ENCODE data around the gene DRD3.

The DRD3 gene

DNA sequence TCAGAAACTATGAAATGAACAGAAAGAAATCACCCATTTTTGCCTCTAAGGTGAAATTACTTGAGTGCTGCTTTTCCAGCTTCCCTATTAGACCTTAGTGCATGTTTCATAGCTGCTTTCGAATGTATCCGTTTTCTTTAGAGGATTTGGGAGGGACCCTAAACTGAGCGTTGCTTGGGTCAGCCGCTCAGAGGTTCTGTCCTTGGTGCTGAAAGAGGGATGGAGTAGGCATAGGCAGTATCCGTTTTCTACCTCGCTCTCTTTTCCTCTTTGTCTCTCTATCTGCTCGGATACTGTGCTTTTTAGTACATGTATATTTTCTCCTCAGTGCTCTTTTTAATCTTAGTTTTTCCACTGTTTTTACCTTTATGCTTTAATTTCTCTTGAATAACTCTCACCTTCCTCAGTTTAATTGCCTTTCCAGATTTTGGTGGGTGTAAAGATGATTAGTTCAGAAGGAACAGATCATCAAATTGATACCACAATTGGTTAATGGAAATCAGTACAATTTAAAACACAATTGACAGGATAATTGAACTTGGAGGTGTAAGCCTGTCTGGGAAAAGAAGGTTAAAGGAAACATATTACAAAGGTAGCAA lies at the start of gene DRD3:
Gene DRD3 (minus strand): TSS at position 283 of the 599 bp plus-strand sequence. CDS start 7,060 bp downstream, outside the sequence.
- Histone ChIP-seq H3K4me3 (ENCODE audit: low read length in 2 of 2) (no peak within 1 kb of the TSS), H3K9me3 (ENCODE audit: control insufficient read depth in 2 of 2, low read length in 2 of 2) (no peaks in the 10 kb centered on the region), H3K27me3 (ENCODE audit: control insufficient read depth in 1 of 2, insufficient read depth in 2 of 2, low read length in 2 of 2) (no peaks in the 10 kb centered on the region), H3K27ac (ENCODE audit: low read length) (no peak within 1 kb of the TSS), H3K9ac (ENCODE audit: low read length in 2 of 2) (no peak within 1 kb of the TSS), H3K36me3 (ENCODE audit: control insufficient read depth in 2 of 2, insufficient read depth in 2 of 2, low read length in 2 of 2) (no peaks in the 10 kb centered on the region), H3K4me1 (ENCODE audit: control insufficient read depth, insufficient read depth, low read length) (no peaks in the 10 kb centered on the region)

DNA sequence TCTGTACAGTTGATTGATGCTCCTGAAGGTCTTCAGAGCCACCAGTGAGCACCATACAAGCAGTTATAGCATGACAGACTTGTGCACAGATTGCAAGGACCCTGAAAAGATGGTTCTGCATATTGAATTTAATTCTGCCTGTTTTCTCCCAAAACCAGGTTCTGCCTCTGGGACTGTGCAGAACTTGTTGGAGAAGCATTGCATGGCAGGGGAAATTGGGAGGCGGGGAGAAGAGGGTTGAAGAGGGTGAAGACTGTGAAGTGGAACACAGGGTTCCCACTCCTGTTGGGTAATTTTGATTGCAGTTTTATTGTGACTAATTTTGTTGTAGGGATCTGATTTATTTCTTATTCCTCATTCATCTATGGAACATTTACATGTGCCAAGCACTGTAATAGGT lies 48.2 kb upstream of the DRD3 start:
- Histone ChIP-seq H3K9ac (ENCODE audit: low read length in 2 of 2) (no peak overlapping the region), H3K27ac (ENCODE audit: low read length) (no peak overlapping the region), H3K4me1 (ENCODE audit: control insufficient read depth, insufficient read depth, low read length) (no peaks in the 10 kb centered on the region)

DNA sequence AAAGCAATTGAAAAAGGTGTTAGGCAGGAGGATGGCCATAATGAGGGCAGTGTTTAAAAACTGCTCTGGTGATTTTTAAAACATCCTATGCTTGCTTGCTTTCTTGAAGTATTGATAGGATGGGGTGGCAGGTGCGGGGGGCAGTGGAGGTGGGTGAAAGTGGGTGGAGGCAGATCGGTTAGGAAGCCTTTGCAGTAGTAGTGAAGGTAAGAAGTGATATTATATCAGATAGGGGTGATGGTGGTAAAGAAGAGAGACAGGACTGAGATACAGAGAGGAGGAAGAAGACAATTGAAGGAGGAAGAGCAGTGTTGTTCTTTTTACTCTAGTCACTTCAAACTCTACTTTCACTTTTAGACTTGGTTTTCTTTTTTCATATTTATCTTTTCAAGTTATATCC lies 47.5 kb upstream of the DRD3 start:
- Histone ChIP-seq H3K4me1 (ENCODE audit: control insufficient read depth, insufficient read depth, low read length) (no peaks in the 10 kb centered on the region), H3K9ac (ENCODE audit: low read length in 2 of 2) (no peak overlapping the region), H3K27ac (ENCODE audit: low read length) (no peak overlapping the region), H3K4me3 (ENCODE audit: low read length in 2 of 2) (no peak overlapping the region), H3K27me3 (ENCODE audit: control insufficient read depth in 1 of 2, insufficient read depth in 2 of 2, low read length in 2 of 2) (no peaks in the 10 kb centered on the region), H3K36me3 (ENCODE audit: control insufficient read depth in 2 of 2, insufficient read depth in 2 of 2, low read length in 2 of 2) (no peaks in the 10 kb centered on the region), H3K9me3 (ENCODE audit: control insufficient read depth in 2 of 2, low read length in 2 of 2) (peaks cover 4 to 11% of the 10 kb centered on the region in 2 donors)

More for the DNA sequence above, 48.2 kb upstream of the DRD3 start:
- Histone ChIP-seq H3K36me3 (ENCODE audit: control insufficient read depth in 2 of 2, insufficient read depth in 2 of 2, low read length in 2 of 2) (no peaks in the 10 kb centered on the region), H3K9me3 (ENCODE audit: control insufficient read depth in 2 of 2, low read length in 2 of 2) (peaks cover 4 to 11% of the 10 kb centered on the region in 2 donors), H3K27me3 (ENCODE audit: control insufficient read depth in 1 of 2, insufficient read depth in 2 of 2, low read length in 2 of 2) (no peaks in the 10 kb centered on the region), H3K4me3 (ENCODE audit: low read length in 2 of 2) (no peak overlapping the region)

DNA sequence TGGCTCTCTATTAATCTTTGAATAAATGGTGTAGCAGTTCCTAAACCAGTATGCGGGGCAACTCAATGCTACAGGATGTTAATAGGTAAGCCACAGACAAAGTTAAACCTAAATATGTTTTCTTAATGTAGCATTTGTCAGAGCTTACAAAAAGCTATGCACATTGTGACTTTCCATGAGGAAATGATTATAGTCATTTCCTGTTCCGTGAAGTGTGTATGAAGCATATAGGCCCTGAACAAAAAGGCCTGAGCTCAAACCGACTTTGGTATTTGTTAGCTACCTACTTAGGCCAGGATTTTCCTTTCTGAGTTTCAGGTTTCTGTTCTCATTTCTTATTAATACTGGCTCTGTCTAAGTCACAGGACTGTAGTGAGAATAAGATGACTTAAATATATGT lies 44.3 kb upstream of the DRD3 start:
- no peaks in the 10 kb centered on the region for H3K4me1 ChIP-seq (ENCODE audit: control insufficient read depth, insufficient read depth, low read length)
- H3K9ac ChIP-seq (ENCODE audit: low read length in 2 of 2), result no peak overlapping the region
- H3K9me3 ChIP-seq (ENCODE audit: control insufficient read depth in 2 of 2, low read length in 2 of 2), result peaks cover 4 to 11% of the 10 kb centered on the region in 2 donors
- no peak overlapping the region for H3K27ac ChIP-seq (ENCODE audit: low read length)
- no peaks in the 10 kb centered on the region for H3K36me3 ChIP-seq (ENCODE audit: control insufficient read depth in 2 of 2, insufficient read depth in 2 of 2, low read length in 2 of 2)
- H3K4me3 ChIP-seq (ENCODE audit: low read length in 2 of 2), result no peak overlapping the region
- H3K27me3 ChIP-seq (ENCODE audit: control insufficient read depth in 1 of 2, insufficient read depth in 2 of 2, low read length in 2 of 2), result no peaks in the 10 kb centered on the region

DNA sequence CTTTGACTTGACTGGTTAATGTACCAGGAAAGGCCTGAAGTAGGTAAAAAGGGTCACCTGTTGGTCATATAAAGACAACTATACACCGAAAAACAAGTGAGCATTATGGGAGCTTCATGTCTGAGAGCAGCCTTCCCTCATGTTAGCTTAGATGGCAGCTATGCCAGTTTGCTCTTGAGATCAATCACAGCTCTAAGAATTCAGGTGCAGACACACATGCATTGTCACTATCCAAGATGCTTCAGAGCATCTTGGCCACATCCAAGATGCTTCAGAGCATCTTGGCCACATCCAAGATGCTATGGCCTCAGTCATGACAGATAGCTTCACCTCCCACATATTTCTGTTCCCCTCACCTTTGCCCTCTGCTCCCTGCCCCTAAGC lies 43.0 kb upstream of the DRD3 start:
- H3K27ac ChIP-seq (ENCODE audit: low read length), result no peak overlapping the region
- no peaks in the 10 kb centered on the region for H3K27me3 ChIP-seq (ENCODE audit: control insufficient read depth in 1 of 2, insufficient read depth in 2 of 2, low read length in 2 of 2)
- H3K36me3 ChIP-seq (ENCODE audit: control insufficient read depth in 2 of 2, insufficient read depth in 2 of 2, low read length in 2 of 2), result no peaks in the 10 kb centered on the region
- no peak overlapping the region for H3K4me3 ChIP-seq (ENCODE audit: low read length in 2 of 2)
- peaks cover 4 to 11% of the 10 kb centered on the region in 2 donors for H3K9me3 ChIP-seq (ENCODE audit: control insufficient read depth in 2 of 2, low read length in 2 of 2)
- no peak overlapping the region for H3K9ac ChIP-seq (ENCODE audit: low read length in 2 of 2)
- no peaks in the 10 kb centered on the region for H3K4me1 ChIP-seq (ENCODE audit: control insufficient read depth, insufficient read depth, low read length)

DNA sequence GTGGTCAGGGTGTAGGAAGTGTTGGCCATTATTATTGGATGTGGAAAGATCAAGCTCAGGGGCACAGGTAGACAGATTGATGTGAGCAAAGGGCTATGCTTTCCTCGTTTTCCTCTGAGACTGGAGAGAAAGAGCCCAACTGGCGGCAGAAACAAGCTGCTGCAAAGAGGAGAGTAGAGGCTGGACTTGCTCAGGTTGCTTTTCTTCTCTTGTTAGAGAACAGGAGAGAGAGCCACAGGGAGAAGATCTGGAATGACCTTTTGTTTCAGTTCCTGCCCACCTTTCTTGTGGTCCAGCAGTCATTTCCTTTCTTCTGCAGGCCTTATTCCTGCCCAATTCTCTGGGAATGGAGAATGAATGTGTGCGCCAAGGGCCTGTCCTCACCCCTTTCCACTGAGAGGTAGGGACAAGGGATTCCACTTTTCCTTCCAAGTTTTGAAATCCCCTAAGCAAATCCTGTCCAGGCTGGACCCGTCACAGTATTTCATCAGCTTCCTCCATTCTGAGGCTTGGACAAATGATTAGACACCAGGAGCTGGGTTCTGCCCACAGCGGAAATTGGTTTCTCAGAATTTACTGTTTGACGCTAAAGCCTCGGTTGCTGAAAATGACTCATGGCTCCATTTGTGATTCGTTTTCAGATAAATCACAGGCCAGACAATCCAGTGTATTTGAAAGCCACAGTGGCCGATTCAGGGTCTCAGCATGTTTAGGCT lies 42.5 kb upstream of the DRD3 start:
- H3K4me3 ChIP-seq (ENCODE audit: low read length in 2 of 2), result no peak overlapping the region
- H3K36me3 ChIP-seq (ENCODE audit: control insufficient read depth in 2 of 2, insufficient read depth in 2 of 2, low read length in 2 of 2), result no peaks in the 10 kb centered on the region
- H3K9me3 ChIP-seq (ENCODE audit: control insufficient read depth in 2 of 2, low read length in 2 of 2), result peaks cover 4 to 11% of the 10 kb centered on the region in 2 donors
- H3K4me1 ChIP-seq (ENCODE audit: control insufficient read depth, insufficient read depth, low read length), result no peaks in the 10 kb centered on the region
- H3K27me3 ChIP-seq (ENCODE audit: control insufficient read depth in 1 of 2, insufficient read depth in 2 of 2, low read length in 2 of 2), result no peaks in the 10 kb centered on the region
- H3K9ac ChIP-seq (ENCODE audit: low read length in 2 of 2), result no peak overlapping the region
- no peak overlapping the region for H3K27ac ChIP-seq (ENCODE audit: low read length)

DNA sequence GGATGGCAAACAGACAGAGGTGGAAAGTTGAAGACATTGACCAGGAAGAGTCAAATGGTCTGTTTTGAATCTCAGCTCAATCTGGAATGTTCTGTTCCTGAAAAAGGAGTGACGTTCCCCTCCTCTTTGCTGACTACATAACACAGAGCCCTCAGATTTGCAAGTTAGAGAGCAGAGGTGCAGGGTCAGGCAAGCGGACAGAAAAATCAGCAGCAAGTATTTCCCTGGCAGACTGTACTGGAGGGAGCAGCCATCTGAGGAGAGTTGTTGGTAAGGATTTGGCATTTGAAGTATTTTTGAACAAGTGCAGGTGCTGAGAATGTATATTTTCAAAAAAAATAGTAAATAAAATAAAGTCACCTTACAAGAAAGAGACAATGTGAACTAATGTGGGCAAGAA lies 40.9 kb upstream of the DRD3 start:
- Histone ChIP-seq H3K27me3 (ENCODE audit: control insufficient read depth in 1 of 2, insufficient read depth in 2 of 2, low read length in 2 of 2) (no peaks in the 10 kb centered on the region), H3K4me1 (ENCODE audit: control insufficient read depth, insufficient read depth, low read length) (no peaks in the 10 kb centered on the region), H3K9ac (ENCODE audit: low read length in 2 of 2) (no peak overlapping the region), H3K9me3 (ENCODE audit: control insufficient read depth in 2 of 2, low read length in 2 of 2) (peaks cover 2 to 3% of the 10 kb centered on the region in 2 donors), H3K4me3 (ENCODE audit: low read length in 2 of 2) (no peak overlapping the region), H3K27ac (ENCODE audit: low read length) (no peak overlapping the region), H3K36me3 (ENCODE audit: control insufficient read depth in 2 of 2, insufficient read depth in 2 of 2, low read length in 2 of 2) (no peaks in the 10 kb centered on the region)

DNA sequence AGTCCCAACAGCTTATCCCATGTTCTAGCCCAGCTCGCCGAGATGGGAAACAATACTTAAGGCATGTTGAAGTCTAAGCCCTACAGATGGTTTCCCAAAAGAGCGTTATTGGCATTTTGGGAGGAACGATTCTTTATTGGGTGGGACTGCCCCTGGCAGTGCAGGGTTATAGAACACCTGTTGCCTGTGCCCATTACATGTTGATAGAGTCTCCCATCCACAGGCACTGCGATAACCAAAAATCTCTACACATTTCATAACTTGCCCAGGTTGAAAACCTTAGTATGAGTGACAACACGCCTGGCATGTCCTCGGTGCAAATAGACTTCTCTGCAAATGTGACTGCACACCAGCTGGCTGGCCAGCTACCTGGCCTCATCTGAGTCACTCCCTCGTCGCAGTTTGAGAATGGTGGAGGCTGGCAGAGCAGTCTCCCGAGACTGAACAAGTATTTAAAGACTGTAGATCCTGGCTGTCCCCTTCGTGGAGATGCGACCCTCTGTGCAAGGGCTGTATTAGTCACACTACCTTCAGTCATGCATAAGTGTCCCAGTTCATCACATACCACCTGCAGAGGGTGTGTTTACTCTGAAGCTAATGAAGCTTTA lies 39.8 kb upstream of the DRD3 start:
- Histone ChIP-seq H3K4me1 (ENCODE audit: control insufficient read depth, insufficient read depth, low read length) (no peaks in the 10 kb centered on the region), H3K9me3 (ENCODE audit: control insufficient read depth in 2 of 2, low read length in 2 of 2) (no peaks in the 10 kb centered on the region), H3K4me3 (ENCODE audit: low read length in 2 of 2) (no peak overlapping the region), H3K36me3 (ENCODE audit: control insufficient read depth in 2 of 2, insufficient read depth in 2 of 2, low read length in 2 of 2) (no peaks in the 10 kb centered on the region), H3K27me3 (ENCODE audit: control insufficient read depth in 1 of 2, insufficient read depth in 2 of 2, low read length in 2 of 2) (no peaks in the 10 kb centered on the region), H3K9ac (ENCODE audit: low read length in 2 of 2) (no peak overlapping the region), H3K27ac (ENCODE audit: low read length) (no peak overlapping the region)

DNA sequence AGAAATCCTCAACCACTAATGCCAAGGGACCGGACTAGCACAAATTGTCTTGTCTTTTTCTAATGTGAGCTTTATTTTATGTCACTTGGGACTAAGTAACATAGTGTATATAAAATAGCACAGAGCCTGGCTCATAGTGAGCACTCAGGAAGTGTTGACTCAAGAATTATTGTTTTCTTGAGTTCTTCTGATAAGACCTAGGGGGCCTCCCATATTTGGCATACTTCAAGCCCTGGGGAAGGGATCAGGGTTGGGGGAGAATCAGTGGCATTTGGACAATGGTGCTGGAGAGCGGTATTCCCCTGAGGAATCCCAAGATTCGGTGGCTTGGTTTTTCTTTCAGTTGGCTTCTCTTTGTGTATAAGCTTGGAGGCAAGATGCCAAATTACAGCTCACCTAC lies 39.2 kb upstream of the DRD3 start:
- H3K9ac ChIP-seq (ENCODE audit: low read length in 2 of 2), result no peak overlapping the region
- no peak overlapping the region for H3K27ac ChIP-seq (ENCODE audit: low read length)
- no peak overlapping the region for H3K4me3 ChIP-seq (ENCODE audit: low read length in 2 of 2)
- no peaks in the 10 kb centered on the region for H3K9me3 ChIP-seq (ENCODE audit: control insufficient read depth in 2 of 2, low read length in 2 of 2)
- H3K4me1 ChIP-seq (ENCODE audit: control insufficient read depth, insufficient read depth, low read length), result no peaks in the 10 kb centered on the region
- no peaks in the 10 kb centered on the region for H3K27me3 ChIP-seq (ENCODE audit: control insufficient read depth in 1 of 2, insufficient read depth in 2 of 2, low read length in 2 of 2)
- no peaks in the 10 kb centered on the region for H3K36me3 ChIP-seq (ENCODE audit: control insufficient read depth in 2 of 2, insufficient read depth in 2 of 2, low read length in 2 of 2)

DNA sequence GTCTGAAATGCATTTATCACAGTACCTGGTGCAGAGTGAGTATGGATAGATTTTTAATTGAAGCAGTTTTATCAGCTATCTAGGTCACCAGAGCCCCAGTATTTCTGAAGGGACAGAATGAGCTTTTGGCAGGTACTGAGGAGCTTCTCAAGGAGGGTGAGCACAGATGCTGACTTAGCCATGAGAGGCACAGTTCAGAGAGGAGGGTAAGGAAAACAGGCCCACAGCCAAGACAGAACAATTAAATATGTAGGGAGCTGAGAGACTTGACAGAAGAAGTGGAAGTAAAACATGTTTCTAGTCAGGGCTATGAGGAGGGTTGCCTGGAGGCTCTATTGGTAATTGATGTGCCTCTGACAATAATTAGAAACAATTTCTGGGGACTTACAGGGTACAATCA lies 38.4 kb upstream of the DRD3 start:
- Histone ChIP-seq H3K9me3 (ENCODE audit: control insufficient read depth in 2 of 2, low read length in 2 of 2) (no peaks in the 10 kb centered on the region), H3K9ac (ENCODE audit: low read length in 2 of 2) (no peak overlapping the region), H3K27ac (ENCODE audit: low read length) (no peak overlapping the region), H3K27me3 (ENCODE audit: control insufficient read depth in 1 of 2, insufficient read depth in 2 of 2, low read length in 2 of 2) (peaks cover 0 to 3% of the 10 kb centered on the region in 2 donors), H3K4me3 (ENCODE audit: low read length in 2 of 2) (no peak overlapping the region), H3K4me1 (ENCODE audit: control insufficient read depth, insufficient read depth, low read length) (no peaks in the 10 kb centered on the region), H3K36me3 (ENCODE audit: control insufficient read depth in 2 of 2, insufficient read depth in 2 of 2, low read length in 2 of 2) (no peaks in the 10 kb centered on the region)
